Stimulated activated CD8-positive, alpha-beta memory T cell treated with anti-CD3 and anti-CD28 coated beads, Interleukin-2, amount 100 ng/mL, for 1 hour (primary cell): ENCODE results near the gene PSMC5.

Experiments used
- DNase-seq, 2 donors: peaks; one replicate each; pipeline ENCODE4 v3.0.0-alpha.2; 2020; ENCODE audit warnings: low read depth in 2 of 2

The PSMC5 gene

DNA sequence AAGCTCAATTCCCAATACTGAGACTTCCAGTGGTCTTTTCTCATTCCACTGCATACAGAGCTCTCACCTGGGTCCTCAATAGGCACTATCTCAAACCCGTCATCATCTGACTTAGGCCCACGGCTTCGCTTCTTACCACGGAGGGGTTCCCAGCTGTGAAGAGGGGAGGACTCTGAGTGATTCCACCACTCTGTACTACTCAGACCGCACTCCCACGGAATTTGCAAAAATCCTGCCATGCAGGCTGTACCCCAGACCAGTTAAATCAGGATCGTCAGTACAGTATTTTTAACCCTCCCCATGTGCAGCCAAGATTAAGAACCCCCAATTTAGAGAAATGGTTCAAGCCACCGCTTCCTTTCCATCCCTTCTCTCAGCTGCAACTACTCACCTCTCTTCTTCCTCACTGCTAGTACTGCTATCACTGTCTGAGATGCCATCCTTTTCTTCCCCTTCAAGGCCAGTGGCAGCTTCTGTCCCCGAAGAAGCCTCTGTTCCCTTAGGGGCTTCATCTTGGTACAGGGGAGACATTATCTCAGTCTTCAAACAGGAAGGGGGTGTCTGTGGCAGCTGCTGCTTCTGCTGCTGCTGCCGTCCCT, 6.2 kb upstream of the PSMC5 start:
- no peak for DNase-seq

- DNase-seq: no peak
Measured at GRCh38 chr17:63821804-63822203, 5.4 kb upstream of the PSMC5 start.

DNA sequence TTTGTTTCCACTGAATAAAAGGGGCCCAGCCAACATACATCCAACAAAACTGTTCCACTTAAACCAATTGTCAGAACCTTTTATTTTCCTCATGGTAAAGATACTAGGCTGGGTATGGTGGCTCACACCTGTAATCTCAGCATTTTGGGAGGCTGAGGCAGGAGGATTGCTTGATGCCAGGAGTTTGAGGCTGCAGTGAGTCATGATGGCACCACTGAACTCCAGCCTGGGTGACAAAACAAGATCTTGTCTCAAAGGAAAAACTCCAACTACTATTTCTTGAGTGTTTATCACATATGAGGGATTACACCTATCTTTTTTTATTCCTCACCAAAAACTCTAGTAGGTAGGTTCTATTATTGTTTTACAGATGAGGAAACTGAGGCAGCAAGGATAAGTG, 4.7 kb upstream of the PSMC5 start:
- DNase-seq: no peak

DNA sequence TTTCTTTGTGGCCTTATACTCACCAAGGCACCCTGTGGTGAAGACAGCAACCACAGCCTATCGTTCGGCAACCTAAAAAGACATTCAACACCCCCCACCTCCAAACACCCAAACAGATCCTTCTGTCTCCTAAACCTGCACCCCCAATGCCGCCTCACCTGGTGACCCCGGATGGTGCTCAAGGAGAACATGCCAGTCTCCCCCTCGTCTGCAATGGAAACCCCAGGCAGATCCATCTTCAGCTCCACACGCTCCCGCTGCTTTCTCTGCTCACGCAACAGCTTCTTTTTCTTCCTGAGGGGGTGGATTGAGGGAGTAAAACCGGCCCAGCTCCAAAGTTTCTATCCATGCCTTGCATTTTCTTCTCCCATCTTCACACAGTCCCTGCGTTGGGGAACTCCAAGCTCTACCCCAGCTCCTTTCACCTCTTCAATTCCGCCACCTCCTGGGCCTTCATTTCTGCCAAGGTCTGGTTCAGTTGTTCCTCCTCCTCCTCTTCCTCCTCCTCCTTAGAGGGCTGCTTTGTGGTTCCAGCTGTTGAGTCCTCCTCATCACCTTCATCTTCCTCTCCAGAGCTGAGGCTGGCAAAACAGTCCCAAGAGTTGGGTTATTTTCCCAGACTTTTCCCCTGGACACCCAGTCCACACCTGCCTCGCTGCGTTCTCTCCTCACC, 3.4 kb upstream of the PSMC5 start:
- no peak for DNase-seq

- no peak for DNase-seq
Measured at GRCh38 chr17:63824362-63824761, 2.9 kb upstream of the PSMC5 start.

DNA sequence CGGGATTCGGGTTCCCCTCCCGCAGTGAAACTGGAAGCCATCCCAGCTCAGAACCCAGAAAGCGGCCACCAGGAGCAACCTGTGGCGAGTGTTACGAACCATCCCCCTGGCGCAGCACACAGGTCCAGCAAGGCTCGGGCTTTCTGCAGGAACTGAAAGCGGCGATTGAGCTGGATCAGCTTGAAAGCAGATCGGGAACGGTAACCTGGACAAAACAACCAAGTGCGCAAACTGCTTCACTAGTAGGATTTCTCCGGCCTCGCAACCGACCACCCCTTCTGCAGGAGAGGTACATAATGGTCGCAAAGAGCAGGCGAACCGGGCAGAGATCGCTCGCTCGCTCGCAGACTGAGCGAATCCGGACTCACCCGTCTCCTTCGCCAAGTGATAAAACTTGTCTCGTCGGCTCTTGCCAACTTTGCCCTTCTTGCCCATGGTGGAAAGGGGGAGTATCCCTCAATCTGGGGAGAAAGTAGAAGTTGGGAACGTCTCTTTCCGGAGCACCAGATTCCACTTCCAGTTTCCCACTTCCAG, 696 bp upstream of the PSMC5 start:
- DNase-seq: no peak

- no peak for DNase-seq
Measured at GRCh38 chr17:63827801-63828221, 580 bp downstream of the PSMC5 start.

DNA sequence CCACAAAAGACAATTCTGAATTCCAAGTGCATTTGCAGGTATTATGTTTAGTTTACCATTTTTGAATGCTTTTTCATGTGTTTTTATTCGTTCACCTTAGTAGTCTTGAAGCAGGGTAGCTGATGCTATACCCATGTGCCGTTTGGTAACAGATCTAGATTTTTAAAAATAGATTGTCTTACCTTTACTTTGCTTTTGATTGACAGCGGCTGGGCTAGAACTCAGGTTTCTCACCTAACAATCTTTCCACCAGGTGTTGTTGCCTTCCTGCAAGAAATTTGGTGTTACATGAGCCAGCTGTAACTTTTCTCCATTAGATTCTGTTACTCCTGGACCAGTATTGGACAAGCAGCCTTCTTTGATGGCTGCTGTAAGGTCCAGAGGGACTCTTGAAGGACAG, 1.7 kb downstream of the PSMC5 start:
- no peak for DNase-seq

DNA sequence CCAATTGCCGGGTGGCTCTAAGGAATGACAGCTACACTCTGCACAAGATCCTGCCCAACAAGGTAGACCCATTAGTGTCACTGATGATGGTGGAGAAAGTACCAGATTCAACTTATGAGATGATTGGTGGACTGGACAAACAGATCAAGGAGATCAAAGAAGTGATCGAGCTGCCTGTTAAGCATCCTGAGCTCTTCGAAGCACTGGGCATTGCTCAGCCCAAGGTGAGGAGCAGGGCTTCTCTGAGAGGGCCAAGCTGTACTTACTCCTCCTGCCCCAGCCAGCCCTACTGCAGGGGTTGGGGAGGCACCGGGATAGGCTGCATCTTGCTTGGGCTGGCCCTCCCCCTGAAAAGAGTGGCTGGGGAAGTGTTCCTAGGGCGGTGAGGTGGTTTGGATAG, 3.0 kb downstream of the PSMC5 start:
- no peak for DNase-seq

GRCh38 chr17:63830904-63831491, 3.8 kb downstream of the PSMC5 start:
- DNase-seq: no peak

- DNase-seq: no peak
Measured at GRCh38 chr17:63831505-63831904, 4.3 kb downstream of the PSMC5 start.

DNA sequence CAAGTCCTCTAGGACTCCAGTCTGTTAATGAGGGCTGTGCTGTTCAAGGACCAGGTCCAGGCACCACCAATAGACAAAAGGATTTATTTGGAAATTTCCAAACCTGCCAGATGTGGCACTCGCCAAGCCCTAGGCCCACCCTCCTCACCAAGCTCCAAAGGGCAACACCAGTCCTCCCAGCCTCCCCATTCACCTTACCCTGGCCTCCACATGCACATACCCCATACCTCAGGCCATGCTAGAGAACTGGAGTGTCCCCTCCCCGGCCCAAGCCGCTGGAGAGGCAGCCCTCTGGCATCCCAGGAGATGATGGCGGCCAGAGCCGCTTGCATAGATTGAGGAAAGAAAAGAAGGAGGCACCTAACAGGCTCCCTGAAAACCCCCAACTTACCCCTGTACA, 4.8 kb downstream of the PSMC5 start:
- no peak for DNase-seq

GRCh38 chr17:63832455-63832854, 5.2 kb downstream of the PSMC5 start:
- no peak for DNase-seq

DNA sequence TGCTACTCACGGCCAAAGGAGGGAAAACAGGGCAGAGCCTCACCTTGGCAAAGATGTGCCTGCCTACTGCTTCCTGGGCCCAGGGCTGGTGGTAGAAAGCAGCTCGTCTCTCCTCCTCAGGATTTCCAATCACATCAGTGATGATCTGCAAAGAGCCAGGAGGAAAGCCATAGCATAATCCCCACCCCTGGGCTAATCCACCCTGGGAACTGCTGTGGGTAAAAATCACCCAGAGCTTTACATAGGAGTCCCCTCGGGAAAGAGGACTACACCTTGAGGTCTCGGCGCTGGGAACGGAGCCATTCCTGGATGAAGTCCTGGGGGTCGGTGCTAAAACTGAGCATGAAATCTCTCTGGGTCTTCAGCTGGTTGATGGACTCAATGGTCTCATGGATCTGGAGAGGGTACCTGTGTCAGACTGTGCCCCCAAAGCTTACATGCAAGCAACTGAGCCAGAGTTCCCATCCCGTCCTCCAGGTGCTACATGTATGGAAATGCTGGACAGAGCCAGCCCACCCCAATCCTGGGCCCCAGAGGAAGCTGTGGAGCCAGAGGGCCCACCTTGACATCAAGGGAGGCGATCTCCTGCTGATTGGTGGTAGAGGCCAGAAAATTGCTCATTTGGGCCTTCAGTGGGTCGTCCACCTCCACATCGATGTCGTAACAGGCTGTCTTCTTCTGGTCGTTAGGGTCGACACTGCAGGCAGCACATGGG, 6.0 kb downstream of the PSMC5 start:
- no peak for DNase-seq

DNA sequence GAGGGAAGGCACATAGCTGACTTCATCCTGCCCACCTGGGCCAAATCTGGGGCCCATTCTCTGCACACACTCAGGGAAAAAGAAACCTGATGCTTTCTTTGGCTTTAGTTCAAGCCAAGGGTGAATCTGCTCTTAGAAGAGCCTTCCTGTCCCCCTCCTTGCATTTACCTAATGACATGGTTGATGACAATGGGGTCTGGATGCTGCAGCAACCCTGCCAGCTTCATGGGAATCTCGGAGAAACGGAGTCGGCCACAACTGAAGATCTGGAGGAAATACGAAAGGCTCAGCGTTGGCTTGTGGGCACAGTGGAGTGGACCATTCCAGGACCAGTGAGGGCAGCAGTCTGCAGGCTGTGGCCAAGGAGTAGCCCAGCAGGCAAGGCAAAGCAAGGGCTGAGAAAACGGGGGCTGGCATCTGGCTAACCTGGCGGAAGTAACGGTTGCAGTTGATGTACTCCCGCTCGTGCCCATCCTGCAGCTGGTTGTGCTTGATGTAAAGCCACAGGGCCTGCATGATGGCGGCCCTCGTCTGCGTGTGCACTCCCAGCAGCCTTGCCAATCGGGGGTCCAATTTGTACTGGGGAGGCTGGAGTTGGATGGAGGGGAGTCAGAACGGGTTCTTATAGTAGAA, 6.6 kb downstream of the PSMC5 start:
- no peak for DNase-seq

DNA sequence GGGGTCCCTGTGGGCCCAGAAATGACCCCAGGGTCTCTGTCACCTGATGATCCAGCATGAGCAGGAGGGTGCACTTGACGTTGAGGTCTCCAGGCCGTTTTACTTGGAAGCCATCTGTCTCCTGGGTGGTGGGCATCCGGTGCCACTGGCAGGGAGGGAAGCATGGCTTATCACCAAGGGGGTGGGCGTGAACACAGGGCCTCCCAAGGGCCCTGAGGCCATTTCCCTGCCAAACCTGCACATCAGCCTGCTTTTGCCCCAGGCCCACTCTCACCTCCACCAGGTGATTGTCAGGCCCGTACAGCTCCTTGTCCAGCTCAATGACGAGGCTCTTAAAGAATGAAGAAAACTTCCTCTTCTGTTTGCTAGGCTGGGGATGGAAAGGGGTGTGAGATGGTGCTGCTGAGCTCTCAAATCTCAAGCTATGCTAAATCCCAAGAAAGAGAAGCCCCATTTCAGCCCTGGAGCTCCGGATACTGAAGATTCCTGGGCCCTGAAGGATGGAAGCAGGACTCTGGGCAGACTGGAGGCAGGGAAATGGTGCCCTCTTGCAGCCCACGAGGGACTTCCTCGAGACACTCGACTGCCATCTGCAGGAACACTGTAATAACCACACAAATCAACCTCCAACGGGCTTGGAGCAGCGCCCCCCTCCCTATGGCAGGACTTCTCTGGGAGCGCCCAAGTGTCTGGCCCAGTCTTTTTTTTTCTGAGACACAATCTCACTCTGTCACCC, 7.4 kb downstream of the PSMC5 start:
- peak in 1 of 2 donors; percentile 25 for DNase-seq

DNA sequence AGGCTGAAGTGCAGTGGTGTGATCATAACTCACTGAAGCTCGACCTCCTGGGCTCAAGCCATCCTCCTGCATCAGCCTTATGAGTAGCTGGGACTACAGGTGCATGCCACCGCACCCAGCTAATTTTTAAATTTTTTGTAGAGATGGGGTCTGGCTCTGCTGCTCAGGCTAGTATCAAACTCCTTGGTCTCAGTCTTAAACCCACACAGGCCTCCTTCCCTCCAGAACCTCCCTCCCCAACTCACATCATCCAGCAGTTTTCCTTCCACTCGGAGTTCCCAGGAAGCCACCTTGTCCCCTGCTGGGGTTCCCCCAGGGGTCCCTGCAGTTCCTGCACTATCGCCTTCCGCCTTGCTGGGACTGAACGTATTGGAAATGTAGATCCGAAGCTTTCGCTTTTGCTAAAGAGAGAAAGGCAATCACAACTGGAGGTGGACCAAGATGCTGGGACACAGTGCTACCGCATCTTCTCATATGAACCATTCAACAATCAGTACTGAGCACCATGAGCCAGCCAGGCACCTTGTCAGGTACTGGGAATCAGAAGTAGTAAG, 8.0 kb downstream of the PSMC5 start:
- DNase-seq: no peak

- no peak for DNase-seq
Measured at GRCh38 chr17:63836811-63837210, 9.6 kb downstream of the PSMC5 start.

DNA sequence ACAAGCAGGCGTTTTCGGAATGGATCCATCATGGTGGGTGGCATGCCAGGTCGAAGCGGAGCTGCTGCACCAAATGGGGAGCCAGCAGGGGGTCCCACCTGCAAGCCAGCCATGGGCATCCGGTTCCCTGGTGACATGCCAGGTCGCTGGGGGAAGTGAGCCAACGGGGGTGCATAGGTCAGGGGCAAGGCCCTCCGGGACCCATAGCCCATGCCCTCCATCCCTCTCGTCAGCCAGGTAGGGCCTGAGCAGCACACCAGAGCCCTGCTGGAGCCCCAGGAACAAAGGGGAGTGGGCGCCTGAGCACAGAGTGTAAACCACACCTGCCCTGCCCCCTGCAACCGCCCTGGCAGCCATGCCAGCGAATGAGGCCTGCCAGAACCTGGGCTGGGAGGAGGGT, 10.2 kb downstream of the PSMC5 start:
- DNase-seq: no peak

GRCh38 chr17:63837962-63838600, 10.8 kb downstream of the PSMC5 start:
- no peak for DNase-seq
